Panc1 (cell line): ENCODE results near the gene DOCK1. TPM values are rescaled to one million over a fixed set of nuclear protein-coding genes. Genes with fewer than 3 reads are reported as not detected.

Experiments used
- ATAC-seq: fragments of 200-7000 bp; cut with Tn5 transposase; 2 replicates; pipeline ENCODE4 v1.9.1; 2020; ENCODE audit warnings: mild to moderate bottlenecking, moderate library complexity
- BruUV-seq: library from RNA; stranded (reverse); fragments of 400-500 nt; replicated peaks from 2 replicates; lab custom pipeline; 2021; lab: Mats Ljungman, UMichigan
- CTCF ChIA-PET: fragments of 300-600 bp; sonication (Branson Sonifier 250); formaldehyde crosslinking; loops from one replicate; lab custom pipeline; 2022; ENCODE audit warnings: antibody characterized with exemption; lab: Charles Lee
- POLR2A ChIA-PET: fragments of 300-600 bp; sonication (Branson Sonifier 250); formaldehyde crosslinking; loops from one replicate; lab custom pipeline; 2022; ENCODE audit warnings: antibody characterized with exemption; lab: Charles Lee
- DNase-seq: peaks from one replicate; pipeline ENCODE4 v3.0.0-alpha.2; 2010; ENCODE audit warnings: low read depth, low spot score
- H3K27ac ChIP-seq: 2 replicates; pipeline ENCODE4 v1.5.1; 2011; ENCODE audit warnings: mild to moderate bottlenecking, low read length, inconsistent platforms
- H3K27me3 ChIP-seq: fragments of 200-500 bp; sonication (Bioruptor generic); 2 replicates; pipeline ENCODE4 v1.6.0; 2014; ENCODE audit warnings: low read length, inconsistent platforms; ENCODE audit not compliant: control insufficient read depth, insufficient read depth
- H3K36me3 ChIP-seq: fragments of 200-500 bp; sonication (Bioruptor generic); 2 replicates; pipeline ENCODE4 v1.5.1; 2014; ENCODE audit warnings: inconsistent platforms, mild to moderate bottlenecking, low read length, moderate library complexity; ENCODE audit not compliant: control insufficient read depth, insufficient read depth
- H3K4me1 ChIP-seq: 2 replicates; pipeline ENCODE4 v1.5.1; 2011; ENCODE audit warnings: inconsistent platforms, mild to moderate bottlenecking, low read length, moderate library complexity; ENCODE audit not compliant: control insufficient read depth, insufficient read depth
- H3K4me3 ChIP-seq, 2 experiments: 2 replicates each; pipeline ENCODE4 v1.5.1; 2011 to 2012; ENCODE audit warnings: low read depth in 2 of 2, low read length in 2 of 2, mild to moderate bottlenecking in 2 of 2, inconsistent platforms in 1 of 2, moderate library complexity in 1 of 2
- H3K9me3 ChIP-seq: fragments of 200-500 bp; sonication (Bioruptor generic); 2 replicates; pipeline ENCODE4 v1.5.1; 2014; ENCODE audit warnings: low read depth, mild to moderate bottlenecking, inconsistent platforms, low read length, moderate library complexity; ENCODE audit not compliant: control insufficient read depth, insufficient read depth
- POLR2AphosphoS5 ChIP-seq: IDR thresholded peaks from 2 replicates; pipeline ENCODE4 v1.6.1; 2012; ENCODE audit warnings: mild to moderate bottlenecking, low read depth, low read length, moderate library complexity
- SIN3A ChIP-seq: IDR thresholded peaks from 2 replicates; pipeline ENCODE4 v1.6.1; 2012; ENCODE audit warnings: low read depth, mild to moderate bottlenecking, low read length, moderate library complexity, borderline replicate concordance; ENCODE audit not compliant: insufficient read depth
- TCF7L2 ChIP-seq: IDR thresholded peaks from 2 replicates; pipeline ENCODE4 v1.6.1; 2011; ENCODE audit warnings: mild to moderate bottlenecking, low read depth, low read length, inconsistent platforms
- in situ Hi-C: cut with HindIII; loops from 2 replicates; pipeline ENCODE4 v1.10.0; 2016; ENCODE audit warnings: low sequenced_read_pairs, low pct_unique_long_range_greater_than_20kb
- intact Hi-C: fragments of 100-400 bp; cut with micrococcal nuclease; formaldehyde crosslinking; loops from one replicate; pipeline ENCODE4 v1.10.0; 2022; ENCODE audit not compliant: unreplicated experiment
- total RNA-seq: library from RNA; stranded (reverse); gene quantifications from one replicate; pipeline ENCODE4 v1.2.1, GENCODE V29; 2021; ENCODE audit not compliant: unreplicated experiment
- TF ChIP-seq, protein P1 (sequence below): fragments of 450-650 bp; IDR thresholded peaks from 2 replicates; pipeline ENCODE4 v1.5.1; 2017; ENCODE audit warnings: mild to moderate bottlenecking
- TF ChIP-seq, protein P2 (sequence below), 2 experiments: IDR thresholded peaks; 2 replicates each; pipeline ENCODE4 v1.6.1; 2011 to 2012; ENCODE audit warnings: low read depth in 2 of 2, control low read depth in 1 of 2, low read length in 1 of 2, mild to moderate bottlenecking in 1 of 2, moderate library complexity in 1 of 2; ENCODE audit not compliant: insufficient read depth in 1 of 2

DOCK1 gene
- total RNA-seq, 1 experiment from 2014 or later, result 67.6 TPM

DNA sequence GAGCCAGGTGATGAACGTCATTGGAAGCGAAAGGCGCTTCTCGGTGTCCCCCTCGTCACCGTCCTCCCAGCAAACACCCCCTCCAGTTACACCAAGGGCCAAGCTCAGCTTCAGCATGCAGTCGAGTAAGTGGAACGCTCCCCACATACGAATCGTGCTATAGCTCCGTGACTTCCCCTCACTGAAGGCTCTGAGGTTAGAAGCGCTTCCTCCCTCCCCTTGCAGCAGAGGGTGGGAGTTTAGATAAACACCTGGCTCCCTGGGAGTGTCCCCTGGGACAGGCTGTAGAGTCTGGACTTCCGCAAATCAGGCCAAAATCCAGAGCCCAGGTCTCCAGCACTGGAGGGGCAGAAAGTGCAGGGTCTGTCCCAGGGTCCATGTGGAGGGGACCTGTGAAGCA, 538.9 kb downstream of the DOCK1 start:
- POLR2A ChIA-PET, result no interaction called here
- Histone ChIP-seq H3K27me3 (no peaks in the 10 kb centered on the region), H3K9me3 (no peaks in the 10 kb centered on the region), H3K36me3 (no peaks in the 10 kb centered on the region; the same call in none of the 2 replicates), H3K27ac (no peak overlapping the region), H3K4me3 (no peak overlapping the region), H3K4me1 (no peaks in the 10 kb centered on the region)
- TF ChIP-seq TCF7L2 (no peak), POLR2AphosphoS5 (no peak), SIN3A (no peak)
- TF ChIP-seq, protein P1, sequence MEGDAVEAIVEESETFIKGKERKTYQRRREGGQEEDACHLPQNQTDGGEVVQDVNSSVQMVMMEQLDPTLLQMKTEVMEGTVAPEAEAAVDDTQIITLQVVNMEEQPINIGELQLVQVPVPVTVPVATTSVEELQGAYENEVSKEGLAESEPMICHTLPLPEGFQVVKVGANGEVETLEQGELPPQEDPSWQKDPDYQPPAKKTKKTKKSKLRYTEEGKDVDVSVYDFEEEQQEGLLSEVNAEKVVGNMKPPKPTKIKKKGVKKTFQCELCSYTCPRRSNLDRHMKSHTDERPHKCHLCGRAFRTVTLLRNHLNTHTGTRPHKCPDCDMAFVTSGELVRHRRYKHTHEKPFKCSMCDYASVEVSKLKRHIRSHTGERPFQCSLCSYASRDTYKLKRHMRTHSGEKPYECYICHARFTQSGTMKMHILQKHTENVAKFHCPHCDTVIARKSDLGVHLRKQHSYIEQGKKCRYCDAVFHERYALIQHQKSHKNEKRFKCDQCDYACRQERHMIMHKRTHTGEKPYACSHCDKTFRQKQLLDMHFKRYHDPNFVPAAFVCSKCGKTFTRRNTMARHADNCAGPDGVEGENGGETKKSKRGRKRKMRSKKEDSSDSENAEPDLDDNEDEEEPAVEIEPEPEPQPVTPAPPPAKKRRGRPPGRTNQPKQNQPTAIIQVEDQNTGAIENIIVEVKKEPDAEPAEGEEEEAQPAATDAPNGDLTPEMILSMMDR, result no peak
- TF ChIP-seq, protein P2, sequence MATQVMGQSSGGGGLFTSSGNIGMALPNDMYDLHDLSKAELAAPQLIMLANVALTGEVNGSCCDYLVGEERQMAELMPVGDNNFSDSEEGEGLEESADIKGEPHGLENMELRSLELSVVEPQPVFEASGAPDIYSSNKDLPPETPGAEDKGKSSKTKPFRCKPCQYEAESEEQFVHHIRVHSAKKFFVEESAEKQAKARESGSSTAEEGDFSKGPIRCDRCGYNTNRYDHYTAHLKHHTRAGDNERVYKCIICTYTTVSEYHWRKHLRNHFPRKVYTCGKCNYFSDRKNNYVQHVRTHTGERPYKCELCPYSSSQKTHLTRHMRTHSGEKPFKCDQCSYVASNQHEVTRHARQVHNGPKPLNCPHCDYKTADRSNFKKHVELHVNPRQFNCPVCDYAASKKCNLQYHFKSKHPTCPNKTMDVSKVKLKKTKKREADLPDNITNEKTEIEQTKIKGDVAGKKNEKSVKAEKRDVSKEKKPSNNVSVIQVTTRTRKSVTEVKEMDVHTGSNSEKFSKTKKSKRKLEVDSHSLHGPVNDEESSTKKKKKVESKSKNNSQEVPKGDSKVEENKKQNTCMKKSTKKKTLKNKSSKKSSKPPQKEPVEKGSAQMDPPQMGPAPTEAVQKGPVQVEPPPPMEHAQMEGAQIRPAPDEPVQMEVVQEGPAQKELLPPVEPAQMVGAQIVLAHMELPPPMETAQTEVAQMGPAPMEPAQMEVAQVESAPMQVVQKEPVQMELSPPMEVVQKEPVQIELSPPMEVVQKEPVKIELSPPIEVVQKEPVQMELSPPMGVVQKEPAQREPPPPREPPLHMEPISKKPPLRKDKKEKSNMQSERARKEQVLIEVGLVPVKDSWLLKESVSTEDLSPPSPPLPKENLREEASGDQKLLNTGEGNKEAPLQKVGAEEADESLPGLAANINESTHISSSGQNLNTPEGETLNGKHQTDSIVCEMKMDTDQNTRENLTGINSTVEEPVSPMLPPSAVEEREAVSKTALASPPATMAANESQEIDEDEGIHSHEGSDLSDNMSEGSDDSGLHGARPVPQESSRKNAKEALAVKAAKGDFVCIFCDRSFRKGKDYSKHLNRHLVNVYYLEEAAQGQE (IDR thresholded peaks at IDR 0.05; ENCODE audit: insufficient read depth in 1 of 2, low read depth in 2 of 2, low read length in 1 of 2), result no peak
- intact Hi-C loops, result no loop called here
- BruUV-seq, result no TSS peak
- no peak for DNase-seq
- CTCF ChIA-PET, result no interaction called here
- no peak for ATAC-seq
- in situ Hi-C loops, result no loop called here

DNA sequence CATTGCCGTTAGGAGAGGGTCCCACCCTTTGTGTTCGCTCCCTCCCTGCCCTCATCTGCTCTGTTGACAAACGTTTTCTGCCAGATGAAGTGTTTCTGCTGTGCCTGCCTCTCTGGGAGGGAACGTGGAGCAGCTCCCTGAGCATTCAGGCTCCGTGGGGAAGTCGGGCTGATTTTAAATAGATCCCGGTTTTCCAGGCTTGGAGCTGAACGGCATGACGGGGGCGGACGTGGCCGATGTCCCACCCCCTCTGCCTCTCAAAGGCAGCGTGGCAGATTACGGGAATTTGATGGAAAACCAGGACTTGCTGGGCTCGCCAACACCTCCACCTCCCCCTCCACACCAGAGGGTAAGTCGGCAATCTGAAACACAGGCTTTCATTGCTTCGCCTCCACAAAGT, 542.0 kb downstream of the DOCK1 start:
- in situ Hi-C loops (no loop called here), intact Hi-C loops (no loop called here)
- ChIA-PET CTCF (no interaction called here), POLR2A (no interaction called here)
- ATAC-seq (no peak), DNase-seq (no peak)
- Histone ChIP-seq H3K36me3 (no peaks in the 10 kb centered on the region; the same call in none of the 2 replicates), H3K9me3 (no peaks in the 10 kb centered on the region), H3K27ac (no peak overlapping the region), H3K4me1 (no peaks in the 10 kb centered on the region), H3K27me3 (no peaks in the 10 kb centered on the region), H3K4me3 (no peak overlapping the region)
- TF ChIP-seq SIN3A (no peak), TCF7L2 (no peak), POLR2AphosphoS5 (no peak)
- TF ChIP-seq, protein P2 (IDR thresholded peaks at IDR 0.05; ENCODE audit: insufficient read depth in 1 of 2, low read depth in 2 of 2, low read length in 1 of 2), result no peak
- TF ChIP-seq, protein P1, result no peak
- BruUV-seq, result no TSS peak
